Right lung (tissue), 10 donors: ENCODE results near the gene SPSB1. TPM values are rescaled to one million over a fixed set of nuclear protein-coding genes. Genes with fewer than 3 reads are reported as not detected.

Source experiments
- DNase-seq, 2 donors: peaks; one replicate each; pipeline ENCODE4 v3.0.0-alpha.2; 2013
- long read RNA-seq, 8 donors: transcript quantifications; one replicate each; lab custom pipeline, GENCODE V29; 2026
- polyA plus RNA-seq, 5 donors: library from polyadenylated mRNA; unstranded; fragments of 120-200 nt; gene quantifications; one replicate each; pipeline versions ENCODE4 v1.2.1 to v1.2.3, GENCODE V29; 2013; ENCODE audit warnings: inconsistent platforms in 1 of 5, low replicate concordance in 1 of 5; ENCODE audit not compliant: insufficient read length in 5 of 5, insufficient read depth in 1 of 5

Gene SPSB1
- 1 to 10 TPM; 6.3 to 8.8 (median 7.9) TPM for polyA plus RNA-seq
- long read RNA-seq, donor 1, partial matches to known transcripts = 0 of 2 reads
- long read RNA-seq, donor 1, other reads (novel, unspliced or antisense) = 0 of 2 reads
- long read RNA-seq, donor 2, partial matches to known transcripts = 0 of 5 reads
- long read RNA-seq, donor 2, other reads (novel, unspliced or antisense) = 0 of 5 reads
- long read RNA-seq, donor 3, partial matches to known transcripts = 0 of 3 reads
- long read RNA-seq, donor 3, other reads (novel, unspliced or antisense) = 0 of 3 reads
- long read RNA-seq, donor 4, partial matches to known transcripts = 0 of 3 reads
- long read RNA-seq, donor 4, other reads (novel, unspliced or antisense) = 0 of 3 reads
- long read RNA-seq, donor 5, partial matches to known transcripts = 0 of 2 reads
- long read RNA-seq, donor 5, other reads (novel, unspliced or antisense) = 0 of 2 reads
- long read RNA-seq, donor 6, partial matches to known transcripts = 0 of 5 reads
- long read RNA-seq, donor 6, other reads (novel, unspliced or antisense) = 0 of 5 reads
- long read RNA-seq, donor 7 = 0 reads
- long read RNA-seq, donor 8, partial matches to known transcripts = 0 of 3 reads
- long read RNA-seq, donor 8, other reads (novel, unspliced or antisense) = 0 of 3 reads

DNA sequence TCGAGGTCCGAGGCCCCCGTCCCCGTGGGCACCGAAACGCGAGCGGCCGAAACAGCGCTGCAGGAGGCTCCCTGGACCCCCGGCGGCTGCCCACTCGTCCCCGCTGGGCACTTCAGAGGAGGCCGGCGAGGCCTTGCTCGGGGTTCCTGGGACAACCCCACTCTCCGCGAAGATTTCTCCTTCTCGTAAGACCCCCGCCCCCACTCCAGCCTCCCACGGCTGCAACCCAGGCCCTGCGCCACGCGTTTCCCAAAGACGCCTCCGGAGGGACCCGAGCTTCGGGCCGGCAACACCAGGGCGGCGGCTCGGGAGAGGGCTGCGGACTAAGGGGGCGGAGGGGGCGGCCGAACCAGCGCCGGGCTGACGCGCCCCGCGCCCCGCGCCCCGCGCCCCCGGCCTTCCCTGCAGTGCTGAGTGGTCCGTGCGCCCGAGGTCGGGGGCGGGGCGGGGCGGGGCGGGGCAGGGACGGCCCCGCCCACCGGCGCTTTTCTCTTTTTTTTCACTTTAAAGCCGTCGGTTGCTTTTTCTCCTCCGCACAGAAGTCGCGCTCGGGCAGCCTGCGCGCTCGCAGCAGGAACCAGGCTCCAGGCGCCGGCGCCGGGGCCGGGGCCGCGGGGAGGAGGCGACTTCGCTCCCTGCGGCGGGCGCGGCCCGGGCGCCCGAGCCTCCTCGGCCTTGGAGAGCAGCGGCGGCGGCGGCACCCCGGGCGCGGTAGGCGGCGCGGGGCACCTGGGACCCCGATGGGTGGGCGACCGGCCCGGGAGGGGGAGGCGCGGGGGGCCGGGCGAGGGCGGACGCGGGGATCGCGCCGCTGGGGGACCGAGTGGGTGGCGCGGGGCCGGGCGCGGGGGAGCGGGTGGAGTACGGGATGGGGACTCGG is at the start of gene SPSB1:
Gene SPSB1 (plus strand): TSS at position 534 of the 880 bp plus-strand sequence. CDS start 62,998 bp downstream, outside the sequence.
- DNase-seq = peak; percentile 72 to 73

DNA sequence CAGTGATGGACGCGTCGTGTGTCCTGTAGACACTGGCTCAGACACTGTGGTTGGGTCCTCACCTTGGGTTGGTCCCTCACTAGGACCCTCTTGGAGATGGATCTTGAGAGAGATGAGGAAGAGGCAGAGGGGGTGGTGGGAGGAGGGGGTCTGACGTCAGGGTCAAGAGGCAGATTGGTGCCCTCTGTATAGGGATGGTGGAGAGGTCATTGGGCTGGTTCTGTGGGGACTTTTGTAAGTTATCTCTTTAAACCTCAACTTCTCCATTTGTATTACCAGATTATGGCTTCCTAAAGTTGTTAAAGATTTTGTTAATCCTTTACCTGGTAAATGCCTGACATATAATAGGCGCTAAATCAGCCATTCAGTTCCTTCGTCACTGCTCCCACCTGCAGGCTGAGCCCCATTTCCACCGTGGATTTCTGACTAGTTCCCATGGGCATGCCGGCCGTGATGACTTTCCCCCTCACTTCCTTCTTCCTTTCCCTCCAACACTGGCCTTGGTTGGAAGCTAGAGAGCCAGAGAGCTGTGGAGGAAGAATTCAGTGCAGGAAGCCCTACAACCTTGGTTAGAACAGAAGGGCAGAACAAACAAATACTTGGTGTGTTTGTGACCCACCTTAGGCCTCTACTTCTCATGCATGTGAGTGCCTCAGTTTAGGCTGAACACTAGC is 49.5 kb upstream of the SPSB1 start:
- no peak for DNase-seq

DNA sequence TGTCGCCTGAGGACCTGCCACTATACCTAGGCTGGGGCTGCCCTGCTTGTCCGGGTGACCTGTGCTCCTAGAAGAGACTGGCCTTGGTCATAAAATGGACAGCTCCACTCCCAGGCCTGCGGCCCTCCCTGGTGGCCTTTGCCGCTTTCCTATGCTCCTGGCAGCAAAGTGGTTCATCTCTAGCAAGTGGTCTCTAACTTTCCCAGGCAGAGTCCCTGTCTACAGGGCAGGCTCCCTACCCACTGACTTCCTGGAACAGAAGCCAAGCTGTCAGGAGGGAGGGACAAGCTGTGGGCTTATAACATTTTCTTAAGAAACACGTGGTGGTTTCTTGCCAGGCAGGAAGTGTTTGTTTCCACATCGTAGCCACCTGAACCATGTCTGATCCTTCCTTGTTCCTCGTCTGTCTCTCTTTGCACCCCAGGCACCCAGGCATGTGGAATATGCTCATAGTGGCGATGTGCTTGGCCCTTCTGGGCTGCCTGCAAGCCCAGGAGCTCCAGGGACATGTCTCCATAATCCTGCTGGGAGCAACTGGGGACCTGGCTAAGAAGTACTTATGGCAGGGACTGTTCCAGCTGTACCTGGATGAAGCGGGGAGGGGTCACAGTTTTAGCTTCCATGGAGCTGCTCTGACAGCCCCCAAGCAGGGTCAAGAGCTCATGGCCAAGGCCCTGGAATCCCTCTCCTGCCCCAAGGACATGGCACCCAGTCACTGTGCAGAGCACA is 48.0 kb upstream of the SPSB1 start:
- no peak for DNase-seq

DNA sequence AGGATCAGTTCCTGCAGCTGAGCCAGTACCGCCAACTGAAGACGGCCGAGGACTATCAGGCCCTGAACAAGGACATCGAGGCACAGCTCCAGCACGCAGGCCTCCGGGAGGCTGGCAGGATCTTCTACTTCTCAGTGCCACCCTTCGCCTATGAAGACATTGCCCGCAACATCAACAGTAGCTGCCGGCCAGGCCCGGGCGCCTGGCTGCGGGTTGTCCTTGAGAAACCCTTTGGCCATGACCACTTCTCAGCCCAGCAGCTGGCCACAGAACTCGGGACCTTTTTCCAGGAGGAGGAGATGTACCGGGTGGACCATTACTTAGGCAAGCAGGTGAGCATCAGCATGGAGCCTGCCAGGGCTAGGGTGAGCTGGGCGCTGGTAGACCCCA is 47.5 kb upstream of the SPSB1 start:
- no peak for DNase-seq

DNA sequence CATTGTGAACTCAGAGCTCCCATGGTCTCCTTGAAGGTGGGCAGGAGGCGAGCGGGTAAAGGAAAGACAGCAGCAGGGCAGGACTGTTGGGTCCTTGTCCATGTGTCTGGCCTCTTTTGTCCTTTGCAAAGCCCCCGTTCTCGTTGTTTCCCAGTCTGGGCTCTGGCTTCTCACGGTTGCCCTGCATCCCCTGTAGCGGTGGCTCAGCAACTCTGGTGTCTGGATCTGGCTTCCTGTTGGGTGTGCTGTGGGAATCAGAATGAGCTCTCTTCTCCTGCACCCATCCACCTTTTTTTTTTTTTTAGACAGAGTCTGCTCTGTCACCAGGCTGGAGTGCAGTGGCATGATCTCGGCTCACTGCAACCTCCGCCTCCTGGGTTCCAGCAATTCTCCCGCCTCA is 47.0 kb upstream of the SPSB1 start:
- DNase-seq = no peak

DNA sequence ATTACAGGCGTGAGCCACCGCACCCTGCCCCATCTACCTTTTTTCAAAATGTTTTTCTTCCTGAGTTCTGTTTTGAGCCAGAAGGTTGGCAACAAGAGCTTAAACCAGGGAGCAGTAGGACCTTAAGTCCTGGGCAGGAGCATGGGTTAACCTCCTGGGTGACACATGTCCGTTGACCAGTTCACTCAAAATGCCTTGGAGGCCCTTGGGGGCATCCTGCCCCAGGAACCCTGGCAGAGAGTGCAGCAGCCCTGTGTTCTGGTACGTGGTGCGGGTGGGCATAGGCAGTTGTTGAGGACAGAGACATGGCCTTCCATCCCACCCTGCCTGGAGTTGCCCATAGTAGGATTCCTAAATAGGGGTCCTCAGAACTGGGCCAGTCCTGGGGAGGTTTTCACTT is 46.5 kb upstream of the SPSB1 start:
- no peak for DNase-seq

DNA sequence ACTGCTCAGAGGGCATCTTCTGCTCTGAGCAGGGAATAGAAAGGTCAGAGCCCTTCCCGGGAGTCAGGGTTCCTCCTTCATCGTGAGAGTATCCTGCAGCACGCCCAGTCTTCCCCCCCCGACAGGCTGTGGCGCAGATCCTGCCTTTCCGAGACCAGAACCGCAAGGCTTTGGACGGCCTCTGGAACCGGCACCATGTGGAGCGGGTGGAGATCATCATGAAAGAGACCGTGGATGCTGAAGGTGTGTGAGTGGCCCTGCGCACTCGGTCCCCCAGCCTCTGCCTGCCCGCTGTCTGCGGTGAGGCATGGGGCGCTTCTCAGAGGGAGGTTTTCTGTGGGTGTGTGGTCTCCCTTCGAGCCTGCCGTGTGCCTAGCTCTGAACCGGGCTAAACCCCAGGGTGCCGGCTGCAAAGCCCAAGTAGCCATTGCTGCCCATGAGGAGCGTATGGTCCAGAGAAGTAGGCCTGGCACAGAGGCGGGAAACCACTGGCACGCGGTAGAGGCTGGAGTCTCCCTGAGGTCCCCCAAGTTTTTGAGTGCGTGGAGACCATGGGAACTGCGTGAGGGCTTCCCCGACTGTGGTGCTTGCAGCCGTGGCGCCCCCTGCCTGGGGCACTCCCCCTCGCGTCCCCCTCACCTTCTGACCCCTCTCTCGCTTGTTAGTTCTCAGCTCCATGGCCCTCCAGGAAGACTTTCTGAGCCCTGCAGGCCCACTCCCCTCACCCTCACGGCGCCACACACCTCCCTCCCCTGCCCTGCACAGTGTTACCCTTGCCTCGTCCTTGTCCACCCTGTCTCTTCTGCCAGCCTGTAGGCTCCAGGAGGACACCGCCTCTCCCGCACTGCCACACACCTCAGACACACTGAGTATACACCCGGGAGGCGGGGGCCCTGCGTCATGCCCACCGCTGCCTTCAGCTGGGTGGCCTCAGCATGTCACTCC is 45.6 kb upstream of the SPSB1 start:
- DNase-seq = no peak

DNA sequence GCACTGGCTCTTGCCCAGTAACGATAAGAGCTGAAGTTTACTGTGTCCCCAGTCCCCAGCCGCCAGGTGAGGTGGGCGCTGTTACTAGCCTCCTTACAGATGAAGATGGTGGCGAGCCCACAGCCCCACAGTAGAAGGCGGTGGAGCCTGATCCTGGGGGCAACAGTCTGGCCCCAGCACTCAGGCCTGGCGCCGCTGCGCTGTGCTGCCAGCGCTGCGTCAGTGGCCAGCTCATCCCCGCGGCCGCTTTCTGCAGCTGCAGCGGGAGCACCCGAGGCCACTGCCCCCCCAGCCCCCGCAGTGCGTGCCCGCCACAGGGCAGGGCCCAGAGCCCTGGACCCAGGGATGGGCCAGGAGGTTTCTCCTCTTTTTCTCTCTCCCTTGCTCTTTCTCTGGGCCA is 44.8 kb upstream of the SPSB1 start:
- DNase-seq = no peak

DNA sequence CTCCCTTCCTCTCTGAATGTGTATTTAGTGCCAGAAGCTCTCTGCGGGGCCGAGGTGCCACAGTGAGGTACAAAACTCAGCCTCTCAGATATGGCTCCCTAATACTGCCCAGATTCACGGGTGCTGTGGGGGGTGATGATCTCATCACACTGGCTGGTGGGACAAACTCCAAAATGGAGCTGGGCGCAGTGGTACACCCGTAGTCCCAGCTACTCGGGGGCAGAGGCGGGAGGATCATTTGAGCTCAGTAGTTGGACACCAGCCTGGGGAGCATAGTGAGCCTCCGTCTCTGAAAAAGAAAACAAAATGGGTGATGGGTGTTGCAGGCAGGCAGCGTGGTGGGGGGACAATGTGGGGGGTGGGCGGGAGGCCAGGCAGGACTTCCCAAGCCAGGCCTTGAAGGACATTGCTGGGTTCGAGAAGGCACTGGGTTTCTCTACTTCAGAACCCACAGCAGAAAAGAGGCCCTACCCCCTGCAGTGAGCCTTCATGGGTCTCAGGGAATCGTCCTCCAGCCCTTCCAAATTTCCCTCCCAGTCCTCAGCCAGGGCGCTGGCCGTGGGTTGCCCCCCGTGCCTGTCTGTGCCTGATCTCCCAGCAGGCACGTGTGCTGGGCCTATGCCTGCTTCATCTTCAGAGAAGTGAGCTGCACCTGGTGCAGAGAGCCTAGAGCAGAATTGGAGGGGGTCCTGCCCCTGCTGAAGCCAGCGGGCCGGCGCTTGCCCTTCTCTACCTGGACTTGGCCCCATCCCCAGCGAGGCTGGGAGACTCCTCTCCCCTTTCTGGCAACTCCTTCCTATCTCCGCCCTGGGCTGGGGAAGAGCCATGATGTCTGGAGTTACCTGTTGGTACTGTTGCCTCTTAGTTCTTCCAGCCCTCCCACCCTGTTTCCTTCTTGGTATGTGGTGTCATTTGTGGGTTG is 44.1 kb upstream of the SPSB1 start:
- no peak for DNase-seq

DNA sequence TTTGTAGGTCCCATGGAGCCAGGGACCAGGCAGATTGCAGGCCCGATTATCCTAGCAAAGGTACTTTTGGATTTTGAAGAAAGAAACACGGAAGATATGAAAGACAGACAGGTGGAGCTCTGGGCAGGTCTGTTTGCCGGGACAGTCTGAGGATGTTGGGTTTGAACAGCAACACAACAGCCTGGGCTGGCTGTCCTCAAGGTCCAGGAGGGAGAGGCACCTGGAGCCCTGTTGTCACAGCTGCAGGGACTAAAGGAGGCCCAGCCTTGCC is 43.5 kb upstream of the SPSB1 start:
- no peak for DNase-seq

DNA sequence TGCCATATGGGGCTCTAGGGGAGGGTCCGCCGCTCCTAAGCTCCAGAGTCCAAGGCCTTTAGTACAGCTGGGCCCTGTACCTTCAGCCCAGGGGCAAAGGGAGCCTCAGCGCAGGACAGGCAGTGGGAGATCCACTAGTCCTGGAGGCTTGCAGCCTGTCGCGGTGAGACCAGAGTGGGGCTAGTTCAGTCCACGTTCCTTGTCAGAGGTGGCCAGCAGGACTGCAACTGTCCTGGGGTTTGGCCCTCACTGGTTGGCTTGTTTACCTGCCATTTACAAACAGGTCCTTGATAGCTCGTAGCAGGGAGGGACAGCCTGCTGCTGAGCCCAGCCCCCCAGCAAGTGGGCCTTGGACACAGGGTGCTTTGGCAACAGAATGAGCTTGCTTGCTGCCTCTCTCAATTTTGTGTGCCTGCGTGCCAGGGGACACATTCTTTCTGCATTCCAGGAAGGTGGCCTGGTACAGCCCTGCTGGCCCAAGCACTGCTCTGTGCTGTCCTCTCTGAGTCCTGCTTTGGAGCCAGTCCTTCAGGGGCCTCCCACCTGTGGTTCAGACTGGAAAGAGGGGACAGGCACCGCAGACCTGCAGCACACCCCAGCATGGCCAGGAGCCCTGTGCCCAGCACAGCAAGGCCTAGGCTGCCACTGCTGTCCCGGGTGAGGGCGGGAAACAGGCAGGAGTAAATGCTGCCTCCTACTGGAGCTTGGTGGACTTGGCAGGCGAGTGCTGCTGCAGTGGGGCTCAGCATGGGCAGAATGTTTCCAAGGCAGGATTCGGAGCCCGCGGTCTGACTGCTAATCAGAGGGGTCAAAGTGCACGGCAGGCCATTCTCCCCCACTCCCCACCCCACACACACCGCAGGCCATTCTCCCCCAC is 42.9 kb upstream of the SPSB1 start:
- no peak for DNase-seq

DNA sequence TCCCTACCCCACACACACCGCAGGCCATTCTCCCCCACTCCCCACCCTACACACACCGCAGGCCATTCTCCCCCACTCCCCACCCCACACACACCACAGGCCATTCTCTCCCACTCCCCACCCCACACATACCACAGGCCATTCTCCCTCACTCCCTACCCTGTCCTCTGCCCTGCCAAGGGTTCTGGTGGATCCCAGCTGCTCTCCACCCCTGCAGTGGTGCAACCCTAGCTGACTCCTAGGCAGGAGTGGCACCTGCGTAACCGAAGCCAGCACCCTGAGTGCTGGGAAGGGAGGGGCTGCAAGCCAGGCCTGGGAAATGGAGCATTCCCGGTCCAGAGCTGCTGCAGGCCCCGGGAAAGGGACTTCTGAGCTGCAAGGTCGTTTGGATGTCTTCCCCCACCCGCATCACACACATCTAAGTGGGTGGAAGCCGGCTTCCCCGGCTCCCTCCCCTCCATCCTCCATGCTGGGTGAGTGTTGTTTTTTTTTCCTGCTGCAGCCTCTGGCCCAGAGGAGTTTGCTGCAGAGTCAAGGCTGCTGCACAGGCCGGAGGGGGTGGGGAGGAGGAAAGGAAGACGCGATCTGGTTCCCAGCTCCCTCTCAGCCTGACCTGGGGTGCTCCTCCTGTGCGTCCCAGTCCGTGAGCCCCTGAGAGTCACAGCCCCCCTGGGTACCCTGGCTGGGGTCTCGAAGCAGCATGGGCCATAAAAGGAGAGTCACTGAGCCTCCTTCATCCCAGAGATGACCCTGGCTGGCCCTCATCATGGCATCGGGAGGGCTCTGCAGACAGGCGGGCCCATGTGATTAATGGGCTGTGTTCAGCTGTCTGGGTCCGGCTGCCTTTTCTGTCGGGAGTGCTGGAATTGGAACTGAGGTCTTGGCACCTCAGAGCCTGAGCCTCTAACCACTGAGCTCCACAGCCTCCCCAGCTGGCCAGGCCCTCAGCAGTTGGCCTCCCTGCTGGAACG is 42.0 kb upstream of the SPSB1 start:
- no peak for DNase-seq

DNA sequence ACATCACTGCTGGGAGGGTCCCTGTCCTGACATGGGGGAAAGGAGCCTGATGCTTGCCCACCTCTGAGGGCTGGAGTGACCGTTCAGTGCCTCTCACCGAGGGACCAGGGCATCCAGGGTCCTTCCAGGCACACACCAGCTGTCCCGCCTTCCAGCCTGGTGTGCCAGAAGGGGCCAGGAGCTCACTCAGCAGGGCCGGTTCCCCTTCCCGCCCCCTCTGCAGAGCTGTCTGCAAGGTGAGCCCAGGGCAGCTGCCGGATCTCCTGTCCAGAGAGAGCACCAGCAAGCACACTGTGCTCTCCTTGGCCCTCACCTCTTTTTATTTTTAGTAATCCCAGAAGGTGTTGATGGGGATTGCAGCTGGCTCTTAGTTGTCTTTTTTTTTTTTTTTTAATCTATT is 41.2 kb upstream of the SPSB1 start:
- no peak for DNase-seq

DNA sequence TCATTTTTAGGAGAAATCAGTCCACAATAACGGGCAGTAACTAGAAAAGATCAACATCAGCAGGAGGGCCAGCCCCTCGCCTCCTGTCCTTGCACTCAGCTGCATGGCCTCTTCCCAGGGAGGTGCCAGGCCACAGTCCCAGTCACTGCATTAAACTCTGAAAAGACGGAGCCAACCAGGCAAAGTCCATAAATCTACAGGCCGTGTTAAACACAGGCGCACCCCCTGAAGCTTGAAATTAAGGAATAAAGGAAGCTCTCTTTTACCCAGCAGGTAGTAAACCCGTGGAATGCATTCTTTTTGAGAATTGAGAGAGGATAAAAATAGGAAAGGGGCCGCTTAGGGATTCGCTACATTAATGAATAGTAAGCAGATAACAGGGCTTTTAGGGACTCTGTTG is 39.7 kb upstream of the SPSB1 start:
- no peak for DNase-seq

DNA sequence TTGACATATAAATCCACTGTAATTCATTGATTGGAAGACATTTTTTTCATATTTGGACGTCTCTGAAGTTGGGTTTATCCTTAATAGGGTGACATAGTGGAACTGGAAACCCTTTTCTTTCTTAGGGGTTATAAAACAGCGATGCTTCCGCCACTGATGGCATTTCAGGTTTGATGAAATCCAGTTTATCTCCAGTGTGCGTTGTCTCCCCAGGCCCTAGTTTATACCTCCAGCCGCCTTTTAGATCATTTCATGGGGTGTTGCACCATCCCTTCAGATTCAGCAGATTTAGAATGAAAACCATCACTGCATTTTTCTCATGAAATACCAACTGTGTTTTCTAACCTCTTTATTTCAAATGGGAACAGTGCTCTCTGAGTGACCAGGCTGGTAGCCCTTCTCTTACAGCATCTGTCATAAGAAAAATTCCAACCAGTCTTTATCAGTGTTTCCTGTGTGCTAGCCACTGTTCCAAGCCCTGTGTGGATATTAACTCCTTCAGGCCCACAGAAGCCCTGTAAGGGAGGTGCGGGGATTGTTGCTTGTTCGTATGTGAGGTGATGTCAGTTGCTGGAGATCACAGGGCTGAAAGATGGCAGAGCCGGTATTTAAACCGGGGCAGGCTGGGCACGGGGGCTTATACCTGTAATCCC is 39.1 kb upstream of the SPSB1 start:
- DNase-seq = no peak

DNA sequence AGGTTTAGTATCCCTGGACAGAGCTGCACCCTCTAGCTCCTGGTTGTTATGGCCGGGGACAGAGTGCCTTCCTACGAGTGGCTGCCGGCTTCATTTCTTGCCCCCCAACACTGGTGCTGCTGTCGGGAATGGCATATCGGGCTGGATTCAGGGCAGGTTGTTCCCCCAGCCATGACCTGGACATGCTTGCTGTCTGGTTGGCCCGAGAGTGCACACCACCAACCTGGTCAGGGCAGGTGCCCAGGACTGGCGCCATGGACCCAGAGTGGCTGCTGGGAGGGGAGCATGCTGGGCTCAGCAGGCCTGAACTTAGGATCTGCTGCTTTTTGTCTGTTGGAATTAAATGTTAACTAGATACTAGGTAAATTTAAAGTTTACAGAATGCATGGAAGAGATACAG is 36.4 kb upstream of the SPSB1 start:
- DNase-seq = no peak
